Measurements from ENCODE around the gene COQ8B.

GRCh38 chr19:40691421-40692211, 25.1 kb downstream of the COQ8B start:
- TF ChIP-seq CREM (CRISPR knock-in tag; IDR thresholded peaks at IDR 0.05) (no peak), MAX (CRISPR knock-in tag; IDR thresholded peaks at IDR 0.05) (no peak), CTCF (IDR thresholded peaks at IDR 0.05) (no peak), NR3C1 (CRISPR knock-in tag; conservative IDR thresholded peaks at IDR 0.05; ENCODE audit: low read depth) (no peak), NFYB (CRISPR knock-in tag; conservative IDR thresholded peaks at IDR 0.05; ENCODE audit: low read depth) (0 out of 2 replicates have a peak, but pooled peaks have one; percentile 24), CBFB (CRISPR knock-in tag; IDR thresholded peaks at IDR 0.05; ENCODE audit: low read depth) (no peak), RELA (CRISPR knock-in tag; IDR thresholded peaks at IDR 0.05; ENCODE audit: borderline replicate concordance) (no peak), SP1 (CRISPR knock-in tag; conservative IDR thresholded peaks at IDR 0.05) (no peak), JUN (CRISPR knock-in tag; IDR thresholded peaks at IDR 0.05) (no peak), ELF4 (CRISPR knock-in tag; IDR thresholded peaks at IDR 0.05; ENCODE audit: low read depth) (no peak)
- TF ChIP-seq, protein P1, sequence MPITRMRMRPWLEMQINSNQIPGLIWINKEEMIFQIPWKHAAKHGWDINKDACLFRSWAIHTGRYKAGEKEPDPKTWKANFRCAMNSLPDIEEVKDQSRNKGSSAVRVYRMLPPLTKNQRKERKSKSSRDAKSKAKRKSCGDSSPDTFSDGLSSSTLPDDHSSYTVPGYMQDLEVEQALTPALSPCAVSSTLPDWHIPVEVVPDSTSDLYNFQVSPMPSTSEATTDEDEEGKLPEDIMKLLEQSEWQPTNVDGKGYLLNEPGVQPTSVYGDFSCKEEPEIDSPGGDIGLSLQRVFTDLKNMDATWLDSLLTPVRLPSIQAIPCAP (CRISPR knock-in tag; IDR thresholded peaks at IDR 0.05): no peak
- TF ChIP-seq, protein P2, sequence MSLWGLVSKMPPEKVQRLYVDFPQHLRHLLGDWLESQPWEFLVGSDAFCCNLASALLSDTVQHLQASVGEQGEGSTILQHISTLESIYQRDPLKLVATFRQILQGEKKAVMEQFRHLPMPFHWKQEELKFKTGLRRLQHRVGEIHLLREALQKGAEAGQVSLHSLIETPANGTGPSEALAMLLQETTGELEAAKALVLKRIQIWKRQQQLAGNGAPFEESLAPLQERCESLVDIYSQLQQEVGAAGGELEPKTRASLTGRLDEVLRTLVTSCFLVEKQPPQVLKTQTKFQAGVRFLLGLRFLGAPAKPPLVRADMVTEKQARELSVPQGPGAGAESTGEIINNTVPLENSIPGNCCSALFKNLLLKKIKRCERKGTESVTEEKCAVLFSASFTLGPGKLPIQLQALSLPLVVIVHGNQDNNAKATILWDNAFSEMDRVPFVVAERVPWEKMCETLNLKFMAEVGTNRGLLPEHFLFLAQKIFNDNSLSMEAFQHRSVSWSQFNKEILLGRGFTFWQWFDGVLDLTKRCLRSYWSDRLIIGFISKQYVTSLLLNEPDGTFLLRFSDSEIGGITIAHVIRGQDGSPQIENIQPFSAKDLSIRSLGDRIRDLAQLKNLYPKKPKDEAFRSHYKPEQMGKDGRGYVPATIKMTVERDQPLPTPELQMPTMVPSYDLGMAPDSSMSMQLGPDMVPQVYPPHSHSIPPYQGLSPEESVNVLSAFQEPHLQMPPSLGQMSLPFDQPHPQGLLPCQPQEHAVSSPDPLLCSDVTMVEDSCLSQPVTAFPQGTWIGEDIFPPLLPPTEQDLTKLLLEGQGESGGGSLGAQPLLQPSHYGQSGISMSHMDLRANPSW (CRISPR knock-in tag; conservative IDR thresholded peaks at IDR 0.05; ENCODE audit: low read depth): no peak
- TF ChIP-seq, protein P3, sequence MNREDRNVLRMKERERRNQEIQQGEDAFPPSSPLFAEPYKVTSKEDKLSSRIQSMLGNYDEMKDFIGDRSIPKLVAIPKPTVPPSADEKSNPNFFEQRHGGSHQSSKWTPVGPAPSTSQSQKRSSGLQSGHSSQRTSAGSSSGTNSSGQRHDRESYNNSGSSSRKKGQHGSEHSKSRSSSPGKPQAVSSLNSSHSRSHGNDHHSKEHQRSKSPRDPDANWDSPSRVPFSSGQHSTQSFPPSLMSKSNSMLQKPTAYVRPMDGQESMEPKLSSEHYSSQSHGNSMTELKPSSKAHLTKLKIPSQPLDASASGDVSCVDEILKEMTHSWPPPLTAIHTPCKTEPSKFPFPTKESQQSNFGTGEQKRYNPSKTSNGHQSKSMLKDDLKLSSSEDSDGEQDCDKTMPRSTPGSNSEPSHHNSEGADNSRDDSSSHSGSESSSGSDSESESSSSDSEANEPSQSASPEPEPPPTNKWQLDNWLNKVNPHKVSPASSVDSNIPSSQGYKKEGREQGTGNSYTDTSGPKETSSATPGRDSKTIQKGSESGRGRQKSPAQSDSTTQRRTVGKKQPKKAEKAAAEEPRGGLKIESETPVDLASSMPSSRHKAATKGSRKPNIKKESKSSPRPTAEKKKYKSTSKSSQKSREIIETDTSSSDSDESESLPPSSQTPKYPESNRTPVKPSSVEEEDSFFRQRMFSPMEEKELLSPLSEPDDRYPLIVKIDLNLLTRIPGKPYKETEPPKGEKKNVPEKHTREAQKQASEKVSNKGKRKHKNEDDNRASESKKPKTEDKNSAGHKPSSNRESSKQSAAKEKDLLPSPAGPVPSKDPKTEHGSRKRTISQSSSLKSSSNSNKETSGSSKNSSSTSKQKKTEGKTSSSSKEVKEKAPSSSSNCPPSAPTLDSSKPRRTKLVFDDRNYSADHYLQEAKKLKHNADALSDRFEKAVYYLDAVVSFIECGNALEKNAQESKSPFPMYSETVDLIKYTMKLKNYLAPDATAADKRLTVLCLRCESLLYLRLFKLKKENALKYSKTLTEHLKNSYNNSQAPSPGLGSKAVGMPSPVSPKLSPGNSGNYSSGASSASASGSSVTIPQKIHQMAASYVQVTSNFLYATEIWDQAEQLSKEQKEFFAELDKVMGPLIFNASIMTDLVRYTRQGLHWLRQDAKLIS (CRISPR knock-in tag; IDR thresholded peaks at IDR 0.05; ENCODE audit: borderline replicate concordance): no peak

All from WTC11 (cell line).